CD4-positive, CD25-positive, alpha-beta regulatory T cell (primary cell): ENCODE data around the gene COMMD2. TPM values are rescaled to one million over a fixed set of nuclear protein-coding genes. Genes with fewer than 3 reads are reported as not detected.

Experiments used
- ATAC-seq, 2 donors: fragments of 150-1000 bp; cut with Tn5 transposase; one replicate each; pipeline ENCODE4 v1.10.0; 2021; ENCODE audit warnings: low read depth in 2 of 2, moderate number of reproducible peaks in 2 of 2, moderate library complexity in 1 of 2
- DNase-seq, 3 donors: peaks; one replicate each; pipeline versions ENCODE4 v3.0.0 to v3.0.0-alpha.2; 2012 to 2022; ENCODE audit warnings: mixed read lengths in 1 of 3
- H3K27ac ChIP-seq: one replicate; pipeline ENCODE4 v1.7.0; 2013; ENCODE audit warnings: mild to moderate bottlenecking, low read length; ENCODE audit not compliant: insufficient read depth, poor library complexity, severe bottlenecking
- H3K27me3 ChIP-seq: one replicate; pipeline ENCODE4 v1.7.0; 2013; ENCODE audit warnings: low read length; ENCODE audit not compliant: control insufficient read depth, insufficient read depth
- H3K36me3 ChIP-seq: one replicate; pipeline ENCODE4 v1.7.0; 2013; ENCODE audit warnings: mild to moderate bottlenecking, low read length, moderate library complexity; ENCODE audit not compliant: control insufficient read depth, insufficient read depth
- H3K4me1 ChIP-seq: 2 replicates; pipeline ENCODE4 v1.7.0; 2013; ENCODE audit warnings: mild to moderate bottlenecking, low read length; ENCODE audit not compliant: insufficient read depth, control insufficient read depth, poor library complexity, severe bottlenecking
- H3K4me3 ChIP-seq: one replicate; pipeline ENCODE4 v1.7.0; 2013; ENCODE audit warnings: low read depth, mild to moderate bottlenecking, low read length, moderate library complexity
- H3K9me3 ChIP-seq, 2 experiments: 1 replicate in 1 of 2; 2 replicates in 1 of 2; pipeline ENCODE4 v1.7.0; 2013; ENCODE audit warnings: low read length in 2 of 2, mild to moderate bottlenecking in 1 of 2, moderate library complexity in 1 of 2; ENCODE audit not compliant: control insufficient read depth in 2 of 2
- H3K27ac Mint-ChIP-seq, 3 donors: one replicate each; pipeline ENCODE4 v1.8.0; 2020 to 2022; ENCODE audit warnings: mild to moderate bottlenecking in 3 of 3, mixed read lengths in 3 of 3, moderate library complexity in 2 of 3
- H3K27me3 Mint-ChIP-seq: one replicate; pipeline ENCODE4 v1.8.0; 2022; ENCODE audit warnings: mild to moderate bottlenecking, mixed read lengths
- H3K36me3 Mint-ChIP-seq: one replicate; pipeline ENCODE4 v1.8.0; 2020; ENCODE audit warnings: mixed read lengths
- H3K4me1 Mint-ChIP-seq, 4 donors: one replicate each; pipeline ENCODE4 v1.8.0; 2020 to 2022; ENCODE audit warnings: mixed read lengths in 4 of 4, mild to moderate bottlenecking in 1 of 4
- H3K4me3 Mint-ChIP-seq, 4 donors: one replicate each; pipeline ENCODE4 v1.8.0; 2020 to 2022; ENCODE audit warnings: mild to moderate bottlenecking in 4 of 4, mixed read lengths in 4 of 4, moderate library complexity in 3 of 4
- H3K9me3 Mint-ChIP-seq, 7 donors: one replicate each; pipeline ENCODE4 v1.8.0; 2020 to 2022; ENCODE audit warnings: mixed read lengths in 7 of 7, mild to moderate bottlenecking in 3 of 7, moderate library complexity in 2 of 7
- polyA plus RNA-seq, 4 donors: library from polyadenylated mRNA; unstranded; fragments of 300-500 nt; fragmentation: Illumina TruSeq; gene quantifications; one replicate each; pipeline ENCODE4 v1.2.3, GENCODE V29; 2021
- total RNA-seq: library from RNA; stranded (reverse); gene quantifications from one replicate; pipeline ENCODE4 v1.2.3, GENCODE V29; 2022

The COMMD2 gene
- total and polyA plus RNA-seq, 5 donors from 2014 or later, result 26.8 to 72.5 (median 69.3) TPM

DNA sequence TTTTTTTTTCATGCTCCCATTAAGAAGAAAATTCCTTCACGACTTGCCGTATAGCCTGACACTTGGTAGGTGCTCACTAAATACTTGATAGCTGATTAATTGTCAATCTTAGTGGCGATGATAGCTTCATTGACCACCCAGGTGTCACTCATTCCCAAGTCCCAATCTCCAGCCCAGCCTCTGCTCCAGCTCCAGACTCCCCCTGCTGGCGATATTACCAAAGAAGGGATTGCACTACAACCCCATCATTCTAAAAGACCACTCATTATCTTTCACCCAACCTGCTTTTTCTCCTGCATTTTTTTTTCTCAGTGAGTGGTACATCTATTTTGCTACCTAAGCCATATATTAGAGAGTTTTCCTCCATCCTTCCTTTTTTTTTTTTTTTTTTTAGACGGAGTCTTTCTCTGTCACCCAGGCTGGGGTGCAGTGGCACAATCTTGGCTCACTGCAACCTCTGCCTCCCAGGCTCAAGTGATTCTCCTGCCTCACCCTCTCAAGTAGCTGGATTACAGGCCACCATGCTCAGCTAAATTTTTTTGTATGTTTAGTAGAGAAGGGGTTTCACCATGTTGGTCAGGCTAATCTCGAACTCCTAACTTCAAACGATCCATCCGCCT lies 19.5 kb upstream of the COMMD2 start:
- ATAC-seq (no peak), DNase-seq (peak in 2 of 3 donors; percentile 31 to 33)
- H3K27me3 ChIP-seq, result peaks cover 13% of the 10 kb centered on the region
- no peaks in the 10 kb centered on the region for H3K9me3 ChIP-seq
- H3K4me3 ChIP-seq, result no peak overlapping the region
- Mint-ChIP-seq H3K36me3 (no peaks in the 10 kb centered on the region), H3K27me3 (peaks cover 39% of the 10 kb centered on the region), H3K4me3 (no peak overlapping the region), H3K27ac (no peak overlapping the region), H3K9me3 (no peaks in the 10 kb centered on the region), H3K4me1 (no peaks in the 10 kb centered on the region)
- no peaks in the 10 kb centered on the region for H3K36me3 ChIP-seq
- no peak overlapping the region for H3K27ac ChIP-seq
- no peaks in the 10 kb centered on the region for H3K4me1 ChIP-seq

DNA sequence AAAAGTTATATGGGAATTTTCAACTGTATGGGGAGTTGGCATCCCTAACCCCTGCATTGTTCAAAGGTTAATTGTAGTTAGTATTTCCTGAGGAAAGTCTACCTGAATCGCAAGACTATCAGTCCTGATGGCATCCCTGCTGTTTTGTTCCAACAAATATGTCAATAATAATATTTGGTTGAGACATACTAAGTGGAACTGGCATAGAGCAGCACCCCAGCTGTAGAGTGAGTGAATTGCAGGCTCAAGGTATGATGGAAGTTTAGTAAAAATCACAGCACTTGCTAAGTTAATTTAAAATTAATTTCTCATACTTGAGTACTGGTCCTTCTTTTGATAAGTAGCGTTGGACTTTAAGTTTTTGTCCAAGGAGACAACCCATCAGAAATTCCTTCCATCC lies 18.0 kb upstream of the COMMD2 start:
- H3K36me3 ChIP-seq, result no peaks in the 10 kb centered on the region
- H3K9me3 ChIP-seq, result no peaks in the 10 kb centered on the region
- no peak for DNase-seq
- H3K27me3 ChIP-seq, result peaks cover 18% of the 10 kb centered on the region
- no peaks in the 10 kb centered on the region for H3K36me3 Mint-ChIP-seq
- H3K4me1 Mint-ChIP-seq, result no peaks in the 10 kb centered on the region
- no peak for ATAC-seq
- no peak overlapping the region for H3K27ac ChIP-seq
- no peak overlapping the region for H3K4me3 ChIP-seq
- no peak overlapping the region for H3K27ac Mint-ChIP-seq
- peaks cover 42% of the 10 kb centered on the region for H3K27me3 Mint-ChIP-seq
- H3K4me1 ChIP-seq, result no peaks in the 10 kb centered on the region
- H3K9me3 Mint-ChIP-seq, result no peaks in the 10 kb centered on the region
- no peak overlapping the region for H3K4me3 Mint-ChIP-seq

DNA sequence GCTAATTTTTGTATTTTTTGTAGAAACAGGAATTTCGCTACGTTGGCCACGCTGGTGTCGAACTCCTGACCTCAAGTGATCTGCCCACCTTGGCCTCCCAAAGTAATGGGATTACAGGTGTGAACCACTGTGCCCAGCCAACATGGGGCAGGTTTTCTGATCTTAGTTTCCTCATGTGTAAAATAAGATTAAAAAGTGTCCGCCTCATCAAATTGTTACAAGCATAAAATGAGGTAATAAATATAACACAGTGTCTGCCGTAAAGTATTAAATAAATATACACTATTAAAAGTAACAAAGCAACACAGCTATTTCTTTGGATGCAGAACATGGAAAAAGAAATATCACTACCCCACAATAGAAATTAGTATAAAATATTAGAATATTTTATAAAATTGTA lies 16.4 kb upstream of the COMMD2 start:
- Mint-ChIP-seq H3K4me1 (no peaks in the 10 kb centered on the region), H3K27ac (no peak overlapping the region), H3K36me3 (no peaks in the 10 kb centered on the region), H3K9me3 (peaks cover 0 to 3% (median 0%) of the 10 kb centered on the region in 7 donors), H3K27me3 (peaks cover 43% of the 10 kb centered on the region), H3K4me3 (no peak overlapping the region)
- Histone ChIP-seq H3K27me3 (peaks cover 23% of the 10 kb centered on the region), H3K4me1 (no peaks in the 10 kb centered on the region), H3K4me3 (no peak overlapping the region), H3K36me3 (no peaks in the 10 kb centered on the region), H3K9me3 (no peaks in the 10 kb centered on the region), H3K27ac (no peak overlapping the region)
- ATAC-seq (no peak), DNase-seq (no peak)

DNA sequence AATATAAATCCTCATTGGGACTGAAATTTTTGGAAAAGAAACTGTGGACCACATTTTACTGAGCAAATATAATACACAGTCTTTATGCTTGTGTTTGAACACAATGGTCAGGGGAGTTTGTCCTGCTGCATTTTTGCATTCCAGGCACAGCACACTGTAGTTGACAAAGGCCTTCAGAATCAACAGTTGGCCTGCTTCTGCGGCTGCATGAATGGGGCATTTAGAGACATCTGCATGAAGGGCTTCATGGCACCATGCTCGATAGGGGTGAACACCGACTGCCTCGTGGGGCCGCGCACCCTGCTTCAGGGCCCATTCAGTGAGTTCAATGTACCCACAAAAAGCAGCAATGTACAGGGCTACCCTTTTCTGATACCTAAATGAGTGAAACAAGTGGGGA lies 15.4 kb upstream of the COMMD2 start:
- Histone ChIP-seq H3K27ac (no peak overlapping the region), H3K36me3 (no peaks in the 10 kb centered on the region), H3K4me1 (no peaks in the 10 kb centered on the region), H3K9me3 (no peaks in the 10 kb centered on the region), H3K27me3 (peaks cover 30% of the 10 kb centered on the region), H3K4me3 (no peak overlapping the region)
- Mint-ChIP-seq H3K4me3 (no peak overlapping the region), H3K9me3 (peaks cover 0 to 3% (median 0%) of the 10 kb centered on the region in 7 donors), H3K4me1 (no peaks in the 10 kb centered on the region), H3K27ac (no peak overlapping the region), H3K27me3 (peaks cover 43% of the 10 kb centered on the region), H3K36me3 (no peaks in the 10 kb centered on the region)
- no peak for DNase-seq
- ATAC-seq, result no peak

DNA sequence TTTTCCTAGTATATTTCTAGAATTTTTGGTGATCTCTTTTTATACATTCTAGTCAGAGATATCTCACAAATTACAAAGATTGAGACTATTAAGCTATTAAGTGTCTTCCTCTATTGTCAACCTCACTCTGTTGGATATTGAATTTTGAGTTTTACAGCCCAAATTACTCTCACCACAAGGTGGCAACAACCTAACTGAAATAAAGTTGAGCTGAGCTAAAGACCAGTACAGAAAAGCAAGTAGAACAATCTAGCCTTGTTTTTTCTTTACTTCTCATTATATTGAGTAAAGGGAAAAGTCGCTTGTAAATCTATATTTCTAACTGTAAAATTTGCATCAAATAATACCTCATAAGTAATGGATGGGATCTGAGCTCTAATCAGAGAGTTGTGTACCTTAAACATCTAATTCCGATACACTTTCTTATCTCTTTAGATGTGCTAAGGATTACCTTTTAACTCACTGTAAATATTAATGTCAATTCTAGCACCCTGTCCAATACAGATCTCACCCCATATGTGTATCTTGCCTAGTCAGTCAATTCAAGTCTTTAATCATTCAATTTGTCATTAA lies 13.6 kb upstream of the COMMD2 start:
- DNase-seq, result peak in 2 of 3 donors; percentile 11 to 25
- no peak for ATAC-seq
- Mint-ChIP-seq H3K36me3 (no peaks in the 10 kb centered on the region), H3K4me1 (no peaks in the 10 kb centered on the region), H3K27ac (no peak overlapping the region), H3K9me3 (peaks cover 0 to 3% (median 0%) of the 10 kb centered on the region in 7 donors), H3K4me3 (no peak overlapping the region), H3K27me3 (peaks cover 39% of the 10 kb centered on the region)
- Histone ChIP-seq H3K36me3 (no peaks in the 10 kb centered on the region), H3K27me3 (peaks cover 35% of the 10 kb centered on the region), H3K4me3 (no peak overlapping the region), H3K4me1 (no peaks in the 10 kb centered on the region), H3K27ac (no peak overlapping the region), H3K9me3 (no peaks in the 10 kb centered on the region)

DNA sequence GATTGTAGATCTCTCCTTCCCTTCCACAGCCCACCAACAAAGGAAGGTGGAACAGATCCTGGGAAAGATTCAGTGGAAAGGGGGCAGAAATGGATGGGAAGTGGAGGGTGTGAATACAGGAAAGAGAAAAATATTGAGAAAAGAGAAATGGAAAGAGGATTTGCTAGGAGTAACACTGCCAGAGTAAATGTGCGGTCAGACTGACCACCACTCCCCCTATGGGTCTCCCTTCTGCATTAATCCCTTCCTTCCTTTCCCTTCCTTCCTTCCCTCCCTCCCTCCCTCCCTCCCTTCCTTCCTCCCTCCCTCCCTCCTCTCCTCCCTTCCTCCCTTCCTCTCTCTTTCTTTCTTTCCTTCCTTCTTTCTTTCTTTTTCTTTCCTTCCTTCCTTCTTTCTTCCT lies 12.0 kb upstream of the COMMD2 start:
- H3K27me3 Mint-ChIP-seq, result peaks cover 41% of the 10 kb centered on the region
- no peak for ATAC-seq
- Histone ChIP-seq H3K27ac (no peak overlapping the region), H3K9me3 (no peaks in the 10 kb centered on the region), H3K4me1 (no peaks in the 10 kb centered on the region), H3K27me3 (peaks cover 37% of the 10 kb centered on the region), H3K36me3 (no peaks in the 10 kb centered on the region), H3K4me3 (no peak overlapping the region)
- H3K4me1 Mint-ChIP-seq, result no peaks in the 10 kb centered on the region
- no peak overlapping the region for H3K27ac Mint-ChIP-seq
- no peak overlapping the region for H3K4me3 Mint-ChIP-seq
- peaks cover 0 to 3% (median 0%) of the 10 kb centered on the region in 7 donors for H3K9me3 Mint-ChIP-seq
- no peak for DNase-seq
- H3K36me3 Mint-ChIP-seq, result no peaks in the 10 kb centered on the region

DNA sequence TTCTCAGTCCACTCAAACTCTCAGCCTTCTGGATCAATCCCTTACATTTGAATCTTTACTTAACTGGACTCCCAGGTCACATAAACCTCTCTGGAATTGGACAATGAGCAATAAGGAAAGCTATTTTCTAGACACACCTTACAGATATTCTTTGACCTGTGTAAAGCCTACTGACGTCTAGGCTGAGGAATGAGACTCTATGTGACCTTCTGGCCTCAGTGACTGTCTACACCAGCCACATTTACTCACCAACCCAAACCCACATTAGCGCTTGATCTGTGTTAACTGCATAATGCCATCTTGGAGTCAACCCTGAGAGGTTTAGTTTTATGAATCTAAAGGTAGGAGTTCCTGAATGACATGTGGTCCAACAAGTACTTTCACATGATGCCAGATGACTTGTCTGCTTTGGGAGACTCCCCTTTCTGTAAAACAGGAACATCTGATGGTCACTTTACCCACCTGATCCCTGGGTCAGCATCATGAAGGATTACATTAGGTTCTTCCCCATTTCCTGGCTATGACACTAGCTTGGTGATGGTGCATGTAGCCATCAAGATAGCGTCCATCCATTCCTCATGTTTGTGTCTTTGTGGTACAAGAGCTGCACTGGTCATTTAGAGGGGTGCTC lies 11.4 kb upstream of the COMMD2 start:
- H3K36me3 ChIP-seq, result no peaks in the 10 kb centered on the region
- Mint-ChIP-seq H3K27me3 (peaks cover 43% of the 10 kb centered on the region), H3K36me3 (no peaks in the 10 kb centered on the region), H3K4me3 (no peak overlapping the region), H3K27ac (no peak overlapping the region), H3K9me3 (peaks cover 0 to 3% (median 0%) of the 10 kb centered on the region in 7 donors), H3K4me1 (no peaks in the 10 kb centered on the region)
- H3K9me3 ChIP-seq, result no peaks in the 10 kb centered on the region
- no peak for ATAC-seq
- H3K27me3 ChIP-seq, result peaks cover 36% of the 10 kb centered on the region
- H3K27ac ChIP-seq, result no peak overlapping the region
- no peak for DNase-seq
- no peak overlapping the region for H3K4me3 ChIP-seq
- no peaks in the 10 kb centered on the region for H3K4me1 ChIP-seq

DNA sequence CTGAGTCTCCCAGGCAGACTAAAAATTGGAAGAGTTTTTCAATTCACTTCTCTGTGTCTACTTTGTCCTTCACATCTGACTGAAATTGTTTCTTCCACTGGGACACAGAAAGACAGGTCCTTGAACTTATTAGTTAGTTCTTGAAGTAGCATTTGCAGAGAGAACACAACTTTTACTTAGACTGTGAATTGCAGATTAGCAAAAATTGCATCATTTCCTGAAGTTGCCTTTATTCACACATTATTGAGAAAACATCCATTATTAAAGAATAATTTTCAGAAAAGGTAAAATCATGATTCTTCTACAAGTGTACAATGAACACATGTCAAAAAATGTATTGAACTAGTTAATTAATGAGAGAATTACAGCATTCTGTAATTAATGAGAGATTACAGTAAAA lies 1.4 kb upstream of the COMMD2 start:
- Histone ChIP-seq H3K9me3 (no peaks in the 10 kb centered on the region), H3K36me3 (peaks cover 5% of the 10 kb centered on the region), H3K27me3 (no peaks in the 10 kb centered on the region), H3K4me1 (peaks cover 15% of the 10 kb centered on the region), H3K4me3 (no peak overlapping the region), H3K27ac (no peak overlapping the region)
- Mint-ChIP-seq H3K27ac (peak overlapping the region in 2 of 3 donors; percentile 95 to 97), H3K9me3 (no peaks in the 10 kb centered on the region), H3K27me3 (peaks cover 13% of the 10 kb centered on the region), H3K4me1 (peaks cover 12 to 41% (median 28%) of the 10 kb centered on the region in 4 donors), H3K36me3 (peaks cover 4% of the 10 kb centered on the region), H3K4me3 (peak overlapping the region; percentile 94 to 99 (median 97))
- ATAC-seq (no peak), DNase-seq (no peak)
